GM12872 (cell line): Measurements from ENCODE around the gene CTDSPL.

Experiments used
- TF ChIP-seq, protein P1 (sequence below): IDR thresholded peaks from 3 replicates; pipeline ENCODE4 v1.5.1; 2011; ENCODE audit warnings: low read depth, mild to moderate bottlenecking, low read length, moderate library complexity; ENCODE audit not compliant: insufficient read depth

CTDSPL gene

DNA sequence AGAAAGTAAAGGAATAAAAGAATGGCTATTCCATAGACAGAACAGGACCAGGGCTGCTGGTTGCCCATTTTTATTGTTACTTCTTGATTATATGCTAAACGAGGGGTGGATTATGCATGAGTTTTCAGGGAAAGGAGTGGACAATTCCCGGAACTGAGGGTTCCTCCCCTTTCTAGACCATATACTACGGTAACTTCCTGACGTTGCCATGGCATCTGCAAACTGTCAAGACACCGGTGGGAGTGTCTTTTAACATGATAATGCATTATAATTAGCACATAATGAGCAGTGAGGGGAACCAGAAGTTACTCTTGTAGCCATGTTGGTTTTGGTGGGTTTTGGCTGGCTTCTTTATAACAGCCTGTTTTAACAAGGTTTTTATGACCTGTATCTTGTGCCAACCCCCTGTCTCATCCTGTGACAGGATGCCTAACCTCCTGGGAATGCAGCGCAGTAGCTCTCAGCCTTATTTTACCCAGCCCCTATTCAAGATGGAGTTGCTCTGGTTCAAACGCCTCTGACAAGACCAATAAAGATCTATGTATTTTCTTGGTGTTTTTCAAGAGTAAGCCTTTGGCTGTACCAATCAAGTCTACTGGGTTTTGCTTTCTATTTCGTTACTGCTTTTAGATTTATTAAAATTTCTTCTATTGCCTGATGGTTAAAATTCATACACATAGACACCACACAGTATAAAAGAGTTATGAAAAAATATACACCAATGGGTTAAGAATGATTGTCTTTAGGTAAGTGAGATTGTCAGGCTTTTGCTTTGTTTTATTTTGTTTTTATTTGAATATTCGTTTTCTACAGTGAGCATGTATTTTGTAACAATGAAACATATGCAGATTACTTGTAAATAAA, 37.4 kb upstream of the CTDSPL start:
- TF ChIP-seq, protein P1, sequence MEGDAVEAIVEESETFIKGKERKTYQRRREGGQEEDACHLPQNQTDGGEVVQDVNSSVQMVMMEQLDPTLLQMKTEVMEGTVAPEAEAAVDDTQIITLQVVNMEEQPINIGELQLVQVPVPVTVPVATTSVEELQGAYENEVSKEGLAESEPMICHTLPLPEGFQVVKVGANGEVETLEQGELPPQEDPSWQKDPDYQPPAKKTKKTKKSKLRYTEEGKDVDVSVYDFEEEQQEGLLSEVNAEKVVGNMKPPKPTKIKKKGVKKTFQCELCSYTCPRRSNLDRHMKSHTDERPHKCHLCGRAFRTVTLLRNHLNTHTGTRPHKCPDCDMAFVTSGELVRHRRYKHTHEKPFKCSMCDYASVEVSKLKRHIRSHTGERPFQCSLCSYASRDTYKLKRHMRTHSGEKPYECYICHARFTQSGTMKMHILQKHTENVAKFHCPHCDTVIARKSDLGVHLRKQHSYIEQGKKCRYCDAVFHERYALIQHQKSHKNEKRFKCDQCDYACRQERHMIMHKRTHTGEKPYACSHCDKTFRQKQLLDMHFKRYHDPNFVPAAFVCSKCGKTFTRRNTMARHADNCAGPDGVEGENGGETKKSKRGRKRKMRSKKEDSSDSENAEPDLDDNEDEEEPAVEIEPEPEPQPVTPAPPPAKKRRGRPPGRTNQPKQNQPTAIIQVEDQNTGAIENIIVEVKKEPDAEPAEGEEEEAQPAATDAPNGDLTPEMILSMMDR = no peak

DNA sequence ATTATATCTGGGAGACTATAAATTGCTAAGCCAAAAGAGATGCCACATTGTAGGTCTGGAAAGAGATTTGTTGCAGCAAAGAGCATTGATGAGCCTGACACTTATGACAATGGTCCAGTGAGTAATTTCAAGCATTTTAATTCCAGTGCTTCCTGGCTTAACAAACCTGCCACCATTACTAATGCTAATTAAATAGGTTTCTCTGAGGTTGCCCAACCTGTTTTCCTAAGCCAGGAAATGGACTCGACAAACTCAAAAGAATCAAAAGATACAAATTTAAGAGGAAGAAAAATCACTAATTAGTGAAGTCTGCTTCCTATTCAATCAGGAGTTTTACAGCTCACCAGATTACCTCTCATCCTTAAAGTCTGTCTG, 36.7 kb upstream of the CTDSPL start:
- TF ChIP-seq, protein P1 = no peak

DNA sequence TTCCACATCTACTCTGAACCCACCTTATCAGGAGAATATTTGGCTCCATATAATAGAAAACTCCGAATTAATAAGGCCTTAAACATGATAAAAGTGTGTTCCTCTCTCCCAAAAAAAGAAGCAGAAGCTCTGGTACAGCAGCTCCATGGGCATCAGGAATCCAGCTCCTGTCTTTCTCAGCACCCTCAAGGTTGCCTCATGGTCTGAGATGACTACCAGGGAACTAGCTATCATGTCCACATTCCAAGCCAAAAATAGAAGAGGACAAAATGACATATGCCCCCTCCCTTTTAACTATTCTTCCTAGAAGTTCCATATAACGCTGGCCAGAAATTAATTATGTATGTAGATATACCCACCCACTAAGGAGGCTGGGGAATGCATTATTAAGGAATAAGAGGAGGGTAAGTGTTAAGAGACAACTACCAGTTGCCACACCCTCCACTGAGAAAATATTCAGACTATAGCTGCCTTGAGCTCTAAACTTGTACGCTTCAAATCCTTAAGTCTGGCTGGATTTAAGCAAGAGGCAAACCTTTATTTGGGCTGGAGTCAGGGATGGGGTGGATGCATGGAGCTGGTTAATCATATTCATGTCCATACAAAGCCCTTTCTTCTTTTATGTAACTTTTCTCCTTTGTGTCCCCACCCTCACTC, 35.8 kb upstream of the CTDSPL start:
- TF ChIP-seq, protein P1 = no peak

DNA sequence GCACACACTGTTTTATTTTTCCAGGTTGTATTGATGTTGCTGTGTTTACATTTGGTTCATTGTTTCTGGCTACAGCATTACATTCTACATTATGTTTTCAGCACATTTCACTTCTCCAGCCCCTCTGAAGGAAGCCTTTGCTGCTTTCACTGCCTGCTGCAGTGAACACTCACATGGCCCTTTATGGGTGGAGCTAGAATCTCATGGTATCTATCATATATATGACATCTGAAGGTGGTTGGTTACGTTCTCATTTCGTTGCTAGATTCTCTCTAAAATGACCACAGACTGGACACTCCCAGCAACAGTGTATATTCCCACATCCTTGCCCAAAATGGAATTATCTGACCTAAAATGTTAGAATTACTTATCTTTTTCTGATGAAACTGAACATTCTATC, 35.2 kb upstream of the CTDSPL start:
- TF ChIP-seq, protein P1 = no peak

DNA sequence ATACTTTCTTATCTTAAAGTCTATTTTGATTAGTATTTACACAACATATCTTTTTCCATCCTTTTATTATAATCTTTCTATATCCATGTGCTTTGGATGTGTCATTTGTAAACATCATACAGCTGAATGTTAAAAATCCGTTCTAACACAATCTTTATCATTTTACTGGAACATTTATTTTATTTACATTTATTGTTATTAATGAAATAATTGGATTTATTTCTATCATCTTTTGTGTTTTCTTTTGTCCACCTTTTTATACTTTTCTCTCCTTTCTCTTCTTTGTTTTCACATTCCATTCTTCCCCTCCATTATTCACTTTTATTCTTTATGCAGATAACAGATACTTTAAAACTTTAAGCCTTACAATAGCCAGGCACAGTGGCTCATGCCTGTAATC, 34.7 kb upstream of the CTDSPL start:
- TF ChIP-seq, protein P1 = no peak

DNA sequence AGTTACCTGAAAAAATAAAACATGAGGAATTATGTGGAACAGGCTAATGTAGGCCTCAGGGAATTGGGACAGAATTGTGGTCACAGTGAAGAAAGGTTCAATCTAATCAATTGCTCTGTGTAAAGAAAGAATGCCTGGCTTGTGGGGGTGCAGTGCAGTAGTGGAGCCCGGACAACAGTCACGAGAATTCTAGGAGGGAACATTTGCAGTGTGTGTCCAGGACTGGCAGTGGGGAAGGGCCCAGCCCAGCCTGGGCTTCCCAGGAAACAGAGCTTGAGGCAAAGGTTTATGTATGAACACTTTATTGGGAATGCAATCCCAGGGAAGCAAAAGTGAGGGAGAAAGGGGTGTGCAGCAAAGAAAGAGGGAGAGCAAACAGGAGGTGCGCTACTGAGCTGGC, 29.2 kb upstream of the CTDSPL start:
- TF ChIP-seq, protein P1 = no peak

DNA sequence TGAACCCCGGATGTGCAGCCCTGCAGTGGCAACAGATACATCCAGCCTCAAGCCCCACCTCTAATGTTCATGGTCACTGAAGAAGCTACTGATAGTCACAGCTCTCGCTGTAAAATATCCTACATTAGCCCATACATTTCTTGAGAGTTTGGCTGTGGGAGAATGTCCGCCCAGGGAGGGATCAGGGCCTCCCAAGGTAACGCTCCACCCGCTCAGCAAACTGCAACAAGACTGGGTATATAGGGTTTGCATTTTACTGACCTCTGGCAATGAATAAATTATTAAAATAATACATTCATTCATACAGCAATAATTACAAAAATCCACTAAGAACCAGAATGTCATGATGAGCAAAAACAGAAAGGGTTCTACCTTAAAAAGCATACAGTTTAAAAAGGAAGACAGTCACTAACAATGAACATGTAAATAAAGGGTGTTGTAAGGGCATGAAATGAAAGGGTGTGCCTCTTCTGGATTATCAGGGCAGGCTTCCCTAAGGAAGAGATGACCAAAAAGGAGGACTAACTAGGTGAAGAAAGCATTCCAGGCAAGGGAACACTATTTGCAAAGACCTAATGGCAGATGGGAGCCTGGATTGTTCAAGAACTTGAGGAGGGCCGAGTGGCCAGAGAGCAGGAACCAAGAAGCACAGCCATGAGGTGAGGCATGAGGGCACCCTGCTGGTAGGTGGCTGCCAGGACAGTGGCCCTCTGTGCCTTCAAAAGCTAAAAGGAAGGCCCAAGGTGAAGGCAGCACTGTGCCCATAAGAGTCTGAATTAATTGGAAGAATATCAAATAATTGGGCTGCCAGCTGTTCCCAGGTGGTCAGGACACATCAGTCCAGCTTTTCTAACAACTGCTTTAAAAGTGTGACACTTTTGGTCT, 28.1 kb upstream of the CTDSPL start:
- TF ChIP-seq, protein P1 = peak; percentile 57
